Epidermal melanocyte (primary cell): ENCODE data around the gene EVC.

Source experiments
- DNase-seq: peaks from one replicate; pipeline ENCODE4 v3.0.0; 2011; ENCODE audit warnings: low spot score; ENCODE audit not compliant: insufficient read length

EVC gene

DNA sequence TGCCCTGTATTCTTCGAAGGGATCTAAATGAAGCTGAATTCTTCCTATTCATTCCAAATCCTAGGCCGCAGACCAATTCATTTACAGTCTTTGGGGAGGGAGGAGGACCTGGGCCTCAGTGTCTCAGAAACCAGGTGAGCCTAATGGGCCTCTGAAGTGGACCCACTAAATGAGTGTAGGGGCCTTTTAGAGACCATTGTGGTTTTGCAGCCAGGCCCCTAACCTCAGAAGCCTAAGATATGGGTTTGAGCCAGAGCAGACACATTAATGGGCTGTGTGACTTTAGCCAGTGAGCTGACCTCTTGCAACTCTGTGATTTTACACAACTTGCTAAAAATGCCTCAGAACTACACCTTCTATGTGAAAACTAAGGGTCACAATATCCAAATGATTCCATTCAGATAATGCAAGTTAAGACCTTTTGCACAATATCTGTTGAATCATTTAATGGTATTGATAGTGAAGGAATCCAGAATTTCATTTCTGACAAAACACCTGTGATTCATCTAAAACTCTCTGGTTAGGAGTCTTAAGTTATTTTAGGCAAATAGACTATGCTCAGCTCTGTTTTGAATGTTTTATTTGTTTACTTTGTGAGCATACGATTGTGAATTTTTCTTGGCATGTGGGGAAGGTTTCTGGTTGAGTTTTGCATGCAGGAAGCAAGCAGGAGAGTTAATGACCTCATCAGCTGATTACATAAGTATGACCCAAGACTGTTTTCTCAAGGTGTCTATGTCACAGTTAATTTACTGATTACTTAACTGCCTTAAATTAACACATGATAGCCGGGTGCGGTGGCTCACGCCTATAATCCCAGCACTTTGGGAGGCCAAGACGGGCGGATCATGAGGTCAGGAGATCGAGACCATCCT is 75.0 kb downstream of the EVC start:
- DNase-seq, result no peak

DNA sequence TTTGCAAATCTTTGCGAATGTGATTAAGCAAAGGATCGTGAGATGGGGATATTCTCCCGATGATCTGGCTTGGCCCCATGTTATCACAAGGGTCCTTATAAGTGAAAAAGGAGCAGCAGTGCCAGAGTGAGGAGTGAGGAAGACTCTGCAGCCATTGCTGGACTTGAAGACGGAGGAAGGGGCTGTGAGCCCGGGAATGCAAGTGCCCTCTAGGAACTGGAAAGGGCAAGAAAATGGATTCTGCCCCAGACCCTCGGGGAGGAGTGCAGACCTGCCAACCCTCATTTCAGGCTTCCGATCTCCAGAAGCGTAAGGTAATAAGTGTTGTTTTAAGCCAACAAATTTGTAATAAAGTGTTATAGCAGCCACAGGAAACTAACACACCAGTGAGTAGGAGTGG is 76.3 kb downstream of the EVC start:
- DNase-seq, result no peak

GRCh38 chr4:5788144-5788543 is 77.1 kb downstream of the EVC start:
- no peak for DNase-seq

DNA sequence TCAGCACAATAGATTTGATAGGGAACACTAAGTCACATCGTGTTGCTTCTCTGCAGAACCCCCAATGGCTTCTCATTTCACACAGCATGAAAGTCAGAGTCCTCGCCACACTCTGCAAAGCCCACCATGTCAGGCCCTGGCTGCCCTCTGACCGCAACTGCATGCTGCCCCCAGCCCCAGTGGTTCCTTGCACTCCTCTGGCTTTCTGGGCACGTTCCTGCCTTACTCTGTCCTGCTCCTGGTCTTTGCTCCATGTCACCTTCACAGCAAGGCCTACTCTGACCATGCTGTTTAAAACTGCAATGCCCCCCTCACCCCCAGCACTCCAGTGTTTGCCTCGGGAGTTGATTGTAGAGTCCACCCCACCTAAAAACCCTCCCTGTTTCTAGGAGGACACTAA is 78.1 kb downstream of the EVC start:
- no peak for DNase-seq

GRCh38 chr4:5790546-5790857 is 79.5 kb downstream of the EVC start:
- no peak for DNase-seq

DNA sequence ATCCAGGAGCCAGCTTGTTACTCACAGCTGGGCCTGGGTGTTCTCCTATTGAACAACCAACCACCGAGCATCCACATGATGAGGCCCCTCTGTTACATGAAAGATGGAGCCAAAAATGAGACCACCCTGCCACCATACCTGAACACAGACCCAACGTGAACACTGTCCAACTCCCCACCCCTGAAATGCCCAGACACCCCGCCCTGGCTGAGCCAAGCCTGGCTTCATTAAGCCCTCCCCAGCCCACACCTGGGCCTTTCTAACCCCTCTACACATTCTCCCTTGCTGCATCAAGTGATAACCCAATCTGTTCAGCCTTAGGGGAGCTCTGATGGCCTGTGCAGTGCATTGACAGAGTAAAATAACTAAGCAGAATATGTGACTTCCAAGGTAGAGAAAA is 80.7 kb downstream of the EVC start:
- no peak for DNase-seq

DNA sequence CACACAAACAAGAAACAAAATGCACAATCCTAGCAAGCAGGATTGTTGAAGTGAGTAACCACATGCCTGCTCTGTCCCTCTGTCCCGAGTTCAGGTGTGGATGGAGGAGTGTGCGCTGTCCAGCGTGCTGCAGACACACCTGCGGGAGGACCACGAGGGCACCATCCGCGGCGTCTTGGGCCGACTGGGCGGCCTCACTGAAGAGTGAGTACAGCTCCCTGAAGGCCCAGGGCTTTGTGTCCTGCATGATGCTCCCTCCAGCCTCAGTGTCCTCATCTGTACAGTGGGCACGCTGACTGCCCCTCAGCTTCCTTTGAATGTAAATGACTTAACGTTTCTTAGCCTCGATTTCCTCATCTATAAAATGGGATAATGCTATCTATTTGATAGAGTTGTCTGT is 82.5 kb downstream of the EVC start:
- DNase-seq, result no peak

- no peak for DNase-seq
Observed at GRCh38 chr4:5795580-5795979, 84.6 kb downstream of the EVC start.

GRCh38 chr4:5796976-5797375 is 86.0 kb downstream of the EVC start:
- no peak for DNase-seq

GRCh38 chr4:5797866-5798265 is 86.9 kb downstream of the EVC start:
- no peak for DNase-seq

GRCh38 chr4:5798462-5798861 is 87.5 kb downstream of the EVC start:
- no peak for DNase-seq

DNA sequence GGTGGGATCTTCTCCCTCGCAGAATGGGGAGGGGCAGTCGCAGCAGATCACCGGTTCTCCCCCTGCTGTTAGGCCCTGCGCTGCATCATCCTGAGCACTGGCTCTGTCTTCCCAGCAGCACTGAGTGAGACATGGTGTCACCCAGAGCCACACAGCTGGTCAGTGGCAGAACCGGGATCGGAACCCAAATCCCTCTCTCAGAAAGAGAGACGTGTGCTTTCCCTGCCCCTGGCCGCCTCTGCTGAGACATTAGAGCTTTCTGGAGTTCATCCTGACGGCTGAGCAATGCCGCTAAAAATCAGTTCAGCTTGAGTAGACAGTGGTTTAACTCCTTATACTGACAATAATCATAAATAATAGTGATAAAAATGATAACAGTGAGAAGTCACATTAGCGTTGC is 87.9 kb downstream of the EVC start:
- no peak for DNase-seq

DNA sequence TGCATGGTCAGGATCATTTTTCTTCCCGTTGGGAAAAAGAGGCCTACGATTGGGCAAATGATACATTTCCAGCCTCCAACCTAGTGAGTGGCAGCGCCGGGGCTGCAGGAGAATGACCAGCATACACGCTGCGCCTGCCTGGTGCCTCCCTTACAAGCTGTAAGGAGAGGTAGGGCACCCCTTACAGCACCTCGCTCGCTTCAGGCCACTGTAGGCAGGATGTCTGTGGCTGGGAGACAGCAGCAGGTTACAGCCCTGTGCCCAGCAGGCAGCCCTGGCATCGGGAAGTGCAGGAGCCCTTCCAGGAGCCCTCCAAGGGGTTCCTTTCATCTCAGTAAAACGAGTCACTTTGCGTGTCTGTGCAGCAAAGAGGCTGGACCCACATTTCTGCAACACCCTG is 88.4 kb downstream of the EVC start:
- no peak for DNase-seq

- no peak for DNase-seq
Observed at GRCh38 chr4:5800496-5800895, 89.5 kb downstream of the EVC start.

DNA sequence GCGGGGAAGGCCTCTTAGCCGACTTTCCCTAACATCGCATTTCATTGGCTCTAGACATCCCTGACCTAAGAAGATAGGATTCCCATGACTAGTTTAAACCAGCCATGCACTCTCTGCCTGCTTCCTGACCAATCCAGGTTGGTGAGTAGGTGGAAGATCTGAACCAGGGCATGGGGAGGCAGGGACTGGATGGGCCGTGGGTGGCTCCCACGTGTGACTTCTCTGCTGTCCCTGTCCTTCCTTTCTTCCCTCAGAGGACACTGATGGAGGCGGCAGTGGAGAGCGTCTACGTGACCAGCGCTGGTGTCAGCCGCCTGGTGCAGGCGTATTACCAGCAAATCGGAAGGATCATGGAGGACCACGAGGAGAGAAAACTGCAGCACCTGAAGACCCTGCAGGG is 90.7 kb downstream of the EVC start:
- DNase-seq, result no peak

DNA sequence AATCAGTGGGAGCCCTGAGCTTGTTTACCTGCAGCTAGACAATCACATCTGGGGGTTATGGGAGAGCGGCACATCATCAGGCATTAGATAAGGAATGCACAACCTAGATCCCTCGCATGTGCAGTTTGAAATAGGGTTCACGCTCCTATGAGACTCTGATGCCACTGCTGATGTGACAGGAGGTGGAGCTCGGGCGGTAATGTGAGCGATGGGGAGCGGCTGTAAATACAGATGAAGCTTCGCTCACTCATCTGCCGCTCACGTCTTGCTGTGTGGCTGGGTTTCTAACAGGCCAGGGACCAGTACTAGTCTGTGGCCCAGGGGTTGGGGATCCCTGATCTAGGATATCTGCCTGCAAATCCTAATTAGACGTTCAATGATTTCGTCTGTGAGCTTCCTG is 91.6 kb downstream of the EVC start:
- no peak for DNase-seq

DNA sequence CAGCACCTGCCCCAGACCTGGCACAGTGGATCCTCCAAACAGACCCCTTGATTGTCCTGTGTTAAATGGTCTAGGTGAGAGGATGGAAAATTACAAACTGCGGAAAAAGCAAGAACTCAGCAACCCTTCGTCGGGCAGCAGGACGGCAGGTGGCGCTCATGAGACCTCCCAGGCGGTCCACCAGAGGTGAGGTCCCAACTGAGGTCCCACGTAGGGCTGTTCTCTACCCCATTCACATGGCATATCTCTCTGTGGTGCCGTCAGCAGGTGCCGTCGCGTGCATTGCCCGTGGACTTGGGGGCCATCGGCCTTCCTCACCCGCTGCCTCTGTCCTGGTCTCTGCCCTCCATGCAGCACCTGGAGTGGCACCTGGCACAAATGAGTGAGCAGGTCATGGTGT is 93.7 kb downstream of the EVC start:
- DNase-seq, result no peak

DNA sequence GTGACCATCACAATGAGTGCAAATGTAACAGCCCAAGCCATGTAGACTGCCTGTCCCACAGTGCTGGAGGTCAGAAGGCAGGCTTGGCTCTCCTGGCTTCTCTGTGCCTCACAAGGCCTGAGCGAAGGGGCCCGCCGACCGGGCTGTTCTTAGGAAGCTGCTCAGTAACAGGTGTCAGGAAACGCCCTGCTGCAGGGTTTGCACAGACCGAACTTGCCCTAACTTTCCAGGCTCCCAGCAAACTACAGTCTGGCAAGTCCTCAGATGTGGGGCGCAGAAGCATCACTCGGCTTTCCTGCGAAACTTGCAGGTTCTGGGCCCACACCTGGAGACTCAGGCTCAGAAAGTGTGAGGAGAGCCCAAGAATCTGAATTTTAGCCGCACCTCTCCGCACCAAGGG is 94.3 kb downstream of the EVC start:
- DNase-seq, result no peak

GRCh38 chr4:5808081-5808741 is 97.2 kb downstream of the EVC start:
- no peak for DNase-seq

- DNase-seq, result no peak
Observed at GRCh38 chr4:5809216-5809776, 98.3 kb downstream of the EVC start.

GRCh38 chr4:5810151-5810550 is 99.2 kb downstream of the EVC start:
- no peak for DNase-seq

DNA sequence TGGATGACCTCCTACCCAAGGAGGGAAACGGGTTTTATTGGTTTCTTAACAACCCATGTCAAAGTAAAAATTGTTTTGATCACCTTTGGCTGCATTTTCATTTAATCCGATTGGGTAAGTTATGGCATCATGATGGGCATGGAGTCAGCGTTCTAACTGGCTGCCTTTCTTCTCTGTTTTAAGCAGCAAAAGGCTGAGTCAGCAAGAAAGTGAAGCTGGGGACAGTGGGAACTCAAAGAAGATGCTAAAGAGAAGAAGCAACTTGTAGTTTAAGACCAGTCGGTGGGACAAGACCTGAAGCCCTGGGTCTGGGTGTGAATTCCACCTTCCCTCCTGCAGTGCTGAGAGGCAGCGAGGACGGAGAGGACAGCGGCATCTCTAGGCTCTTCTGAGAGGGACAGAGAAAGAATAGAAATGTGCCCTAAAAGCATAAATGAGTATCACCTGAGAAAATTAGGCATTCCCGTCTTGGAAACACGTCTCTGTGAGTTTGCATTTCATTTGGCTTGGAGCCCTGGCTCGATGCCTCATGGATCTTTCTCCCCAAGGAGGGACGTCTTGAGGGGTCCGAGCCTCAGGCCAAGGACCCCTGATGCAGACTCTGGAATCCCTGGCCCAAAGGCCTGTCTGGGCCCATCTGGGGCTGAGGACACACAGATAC is 99.9 kb downstream of the EVC start:
- no peak for DNase-seq
